Natural killer cell (primary cell): Measurements from ENCODE around the gene GAPT. TPM values are rescaled to one million over a fixed set of nuclear protein-coding genes. Genes with fewer than 3 reads are reported as not detected.

Source experiments
- ATAC-seq, 3 donors: fragments of 150-1000 bp in 2 of 3; fragments of 200-7000 bp in 1 of 3; cut with Tn5 transposase; 1 replicate in 1 of 3; 2 replicates in 2 of 3; pipeline ENCODE4 v1.10.0; 2021; ENCODE audit warnings: mild to moderate bottlenecking in 2 of 3, moderate library complexity in 2 of 3
- DNase-seq, 2 donors: peaks; one replicate each; pipeline versions ENCODE4 v3.0.0 to v3.0.0-alpha.2; 2013 to 2021; ENCODE audit warnings: mixed read lengths in 1 of 2
- H3K27ac ChIP-seq: one replicate; pipeline ENCODE4 v1.5.1; 2013; ENCODE audit warnings: mild to moderate bottlenecking, low read length
- H3K27me3 ChIP-seq: one replicate; pipeline ENCODE4 v1.6.1; 2013; ENCODE audit warnings: low read length; ENCODE audit not compliant: control insufficient read depth, insufficient read depth
- H3K36me3 ChIP-seq: one replicate; pipeline ENCODE4 v1.6.1; 2013; ENCODE audit warnings: low read length; ENCODE audit not compliant: control insufficient read depth, insufficient read depth
- H3K4me1 ChIP-seq: one replicate; pipeline ENCODE4 v1.6.1; 2013; ENCODE audit warnings: low read length; ENCODE audit not compliant: control insufficient read depth, insufficient read depth
- H3K4me3 ChIP-seq: one replicate; pipeline ENCODE4 v1.5.1; 2013; ENCODE audit warnings: low read length
- H3K9me3 ChIP-seq: one replicate; pipeline ENCODE4 v1.6.1; 2013; ENCODE audit warnings: low read length; ENCODE audit not compliant: control insufficient read depth, insufficient read depth
- H3K27ac Mint-ChIP-seq, 2 donors: one replicate each; pipeline ENCODE4 v1.8.0; 2022; ENCODE audit warnings: mild to moderate bottlenecking in 2 of 2, mixed read lengths in 2 of 2, moderate library complexity in 1 of 2
- H3K27me3 Mint-ChIP-seq, 2 donors: one replicate each; pipeline ENCODE4 v1.8.0; 2022; ENCODE audit warnings: low read depth in 2 of 2, mixed read lengths in 2 of 2
- H3K36me3 Mint-ChIP-seq: one replicate; pipeline ENCODE4 v1.8.0; 2022; ENCODE audit warnings: mixed read lengths
- H3K4me1 Mint-ChIP-seq, 2 donors: one replicate each; pipeline ENCODE4 v1.8.0; 2022; ENCODE audit warnings: mixed read lengths in 2 of 2
- H3K4me3 Mint-ChIP-seq: one replicate; pipeline ENCODE4 v1.8.0; 2022; ENCODE audit warnings: mild to moderate bottlenecking, moderate library complexity, mixed read lengths
- H3K9me3 Mint-ChIP-seq, 2 donors: one replicate each; pipeline ENCODE4 v1.8.0; 2022; ENCODE audit warnings: mixed read lengths in 2 of 2
- WGBS: methylation state at CpG from one replicate; pipeline ENCODE4 v1.1.7; 2013; ENCODE audit warnings: missing lambda C conversion rate; ENCODE audit not compliant: insufficient coverage; 5-methylcytosine and 5-hydroxymethylcytosine counted together
- intact Hi-C: fragments of 100-400 bp; cut with micrococcal nuclease; formaldehyde crosslinking; loops from one replicate; pipeline ENCODE4 v1.14.2; 2022
- total RNA-seq, 4 donors: library from RNA; stranded (reverse); fragments of 120-200 nt in 1 of 4; gene quantifications; one replicate each; pipeline versions ENCODE4 v1.2.3 to v1.2.4, GENCODE V29; 2013 to 2022
- TF ChIP-seq, protein P1 (sequence below): fragments of 200-600 bp; IDR thresholded peaks from one replicate; pipeline ENCODE4 v1.8.0; 2022; ENCODE audit warnings: antibody characterized with exemption

Gene GAPT
- total RNA-seq, 3 donors from 2014 or later (not counting 1 experiment from before 2014, with no cell fraction given): 1.7 to 6.1 (median 1.8) TPM

DNA sequence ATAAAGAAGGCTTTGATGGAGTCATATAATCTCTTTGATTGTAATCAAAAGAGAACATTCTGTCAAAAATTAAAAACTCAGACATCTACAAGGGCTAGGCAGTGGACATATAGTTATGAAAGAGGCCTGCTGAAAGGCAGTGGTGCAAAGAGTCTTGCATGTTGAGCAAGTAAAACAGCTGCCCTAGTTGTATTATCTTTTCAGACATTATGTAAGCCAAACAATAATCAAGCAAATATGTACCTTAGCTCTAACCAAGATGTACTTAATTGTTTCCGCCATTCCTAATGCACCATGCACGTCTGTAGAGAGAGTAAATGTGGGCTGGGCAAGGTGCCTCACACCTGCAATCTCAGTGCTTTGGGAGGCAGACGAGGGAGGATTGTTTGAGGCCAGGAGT is 14.3 kb downstream of the GAPT start:
- TF ChIP-seq, protein P1, sequence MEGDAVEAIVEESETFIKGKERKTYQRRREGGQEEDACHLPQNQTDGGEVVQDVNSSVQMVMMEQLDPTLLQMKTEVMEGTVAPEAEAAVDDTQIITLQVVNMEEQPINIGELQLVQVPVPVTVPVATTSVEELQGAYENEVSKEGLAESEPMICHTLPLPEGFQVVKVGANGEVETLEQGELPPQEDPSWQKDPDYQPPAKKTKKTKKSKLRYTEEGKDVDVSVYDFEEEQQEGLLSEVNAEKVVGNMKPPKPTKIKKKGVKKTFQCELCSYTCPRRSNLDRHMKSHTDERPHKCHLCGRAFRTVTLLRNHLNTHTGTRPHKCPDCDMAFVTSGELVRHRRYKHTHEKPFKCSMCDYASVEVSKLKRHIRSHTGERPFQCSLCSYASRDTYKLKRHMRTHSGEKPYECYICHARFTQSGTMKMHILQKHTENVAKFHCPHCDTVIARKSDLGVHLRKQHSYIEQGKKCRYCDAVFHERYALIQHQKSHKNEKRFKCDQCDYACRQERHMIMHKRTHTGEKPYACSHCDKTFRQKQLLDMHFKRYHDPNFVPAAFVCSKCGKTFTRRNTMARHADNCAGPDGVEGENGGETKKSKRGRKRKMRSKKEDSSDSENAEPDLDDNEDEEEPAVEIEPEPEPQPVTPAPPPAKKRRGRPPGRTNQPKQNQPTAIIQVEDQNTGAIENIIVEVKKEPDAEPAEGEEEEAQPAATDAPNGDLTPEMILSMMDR: no peak
- no peak overlapping the region for H3K4me3 Mint-ChIP-seq
- H3K4me3 ChIP-seq: no peak overlapping the region
- no peak overlapping the region for H3K27ac ChIP-seq
- H3K9me3 ChIP-seq: no peaks in the 10 kb centered on the region
- no peaks in the 10 kb centered on the region for H3K36me3 ChIP-seq
- no peaks in the 10 kb centered on the region for H3K27me3 ChIP-seq
- H3K27ac Mint-ChIP-seq: no peak overlapping the region
- no peaks in the 10 kb centered on the region for H3K36me3 Mint-ChIP-seq
- no peaks in the 10 kb centered on the region for H3K27me3 Mint-ChIP-seq
- H3K4me1 Mint-ChIP-seq: no peaks in the 10 kb centered on the region
- peaks cover 0 to 4% of the 10 kb centered on the region in 2 donors for H3K9me3 Mint-ChIP-seq
- 100% methylated on average over 1 of the region's 3 CpGs for WGBS
- intact Hi-C loops: no loop called here
- DNase-seq: no peak
- ATAC-seq: no peak
- H3K4me1 ChIP-seq: peaks cover 6% of the 10 kb centered on the region

DNA sequence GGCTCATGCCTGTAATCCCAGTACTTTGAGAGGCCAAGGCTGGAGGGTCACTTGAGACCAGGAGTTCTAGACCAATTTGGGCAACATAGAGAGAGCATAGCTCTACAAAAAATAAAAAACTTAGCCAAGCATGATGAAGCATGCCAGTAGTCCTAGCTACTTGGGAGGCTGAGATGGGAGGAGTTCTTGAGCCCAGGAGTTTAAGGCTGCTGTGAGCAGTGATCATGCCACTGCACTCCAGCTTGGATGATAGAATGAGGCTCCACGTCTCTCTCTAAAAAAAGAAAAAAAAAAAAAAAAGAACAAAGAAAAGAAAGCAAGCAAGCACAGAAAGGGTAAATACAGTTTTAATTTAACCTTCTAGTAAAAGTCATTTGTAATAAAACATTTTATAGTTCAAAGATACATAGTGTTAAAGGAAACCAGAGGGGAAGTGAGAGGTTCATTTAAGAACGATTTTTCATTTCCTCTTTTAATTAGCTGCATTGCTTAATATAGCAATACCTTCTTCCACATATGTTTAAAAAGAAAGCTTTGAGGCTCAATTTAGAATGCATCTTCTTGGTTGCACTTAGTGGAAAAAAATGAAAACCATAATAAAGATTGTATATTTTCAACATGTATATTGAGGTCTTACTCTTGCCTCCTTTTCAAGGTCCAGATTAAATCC is 14.9 kb downstream of the GAPT start:
- Histone ChIP-seq H3K4me3 (no peak overlapping the region), H3K9me3 (no peaks in the 10 kb centered on the region), H3K27me3 (no peaks in the 10 kb centered on the region), H3K27ac (no peak overlapping the region), H3K4me1 (peaks cover 6% of the 10 kb centered on the region), H3K36me3 (no peaks in the 10 kb centered on the region)
- ATAC-seq: no peak
- H3K27me3 Mint-ChIP-seq: peaks cover 0 to 3% of the 10 kb centered on the region in 2 donors
- H3K4me1 Mint-ChIP-seq: no peaks in the 10 kb centered on the region
- intact Hi-C loops: no loop called here
- peaks cover 3 to 5% of the 10 kb centered on the region in 2 donors for H3K9me3 Mint-ChIP-seq
- no peak overlapping the region for H3K4me3 Mint-ChIP-seq
- DNase-seq: no peak
- 40% methylated on average over 1 of the region's 2 CpGs for WGBS
- no peak overlapping the region for H3K27ac Mint-ChIP-seq
- H3K36me3 Mint-ChIP-seq: no peaks in the 10 kb centered on the region
- TF ChIP-seq, protein P1: no peak

DNA sequence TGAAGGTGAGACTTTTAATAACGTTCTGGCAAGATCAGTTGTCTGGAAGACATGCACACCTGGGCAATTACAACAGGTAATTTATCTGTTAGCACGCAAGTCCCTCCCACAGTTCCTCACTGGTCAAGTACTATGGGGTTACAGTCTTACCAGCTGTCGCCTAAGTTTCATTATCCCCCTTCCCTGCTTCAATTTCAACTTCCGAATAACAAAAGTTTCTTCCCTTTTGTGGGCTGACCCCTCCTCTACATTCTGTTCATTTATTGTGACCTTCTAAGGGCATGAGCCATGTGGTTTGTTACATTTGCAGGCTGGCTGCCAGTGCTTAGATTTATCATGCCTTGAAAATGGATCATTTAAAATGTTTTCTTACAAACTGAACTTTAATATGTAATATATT is 16.5 kb downstream of the GAPT start:
- H3K9me3 ChIP-seq: no peaks in the 10 kb centered on the region
- intact Hi-C loops: no loop called here
- no peak for DNase-seq
- peaks cover 3 to 6% of the 10 kb centered on the region in 2 donors for H3K9me3 Mint-ChIP-seq
- H3K36me3 Mint-ChIP-seq: no peaks in the 10 kb centered on the region
- H3K4me1 Mint-ChIP-seq: no peaks in the 10 kb centered on the region
- 81% methylated on average over 4 of the region's 4 CpGs for WGBS
- no peak overlapping the region for H3K4me3 ChIP-seq
- peaks cover 0 to 3% of the 10 kb centered on the region in 2 donors for H3K27me3 Mint-ChIP-seq
- H3K27ac ChIP-seq: no peak overlapping the region
- peaks cover 6% of the 10 kb centered on the region for H3K4me1 ChIP-seq
- no peaks in the 10 kb centered on the region for H3K36me3 ChIP-seq
- no peaks in the 10 kb centered on the region for H3K27me3 ChIP-seq
- H3K4me3 Mint-ChIP-seq: no peak overlapping the region
- TF ChIP-seq, protein P1: no peak
- ATAC-seq: no peak
- no peak overlapping the region for H3K27ac Mint-ChIP-seq

DNA sequence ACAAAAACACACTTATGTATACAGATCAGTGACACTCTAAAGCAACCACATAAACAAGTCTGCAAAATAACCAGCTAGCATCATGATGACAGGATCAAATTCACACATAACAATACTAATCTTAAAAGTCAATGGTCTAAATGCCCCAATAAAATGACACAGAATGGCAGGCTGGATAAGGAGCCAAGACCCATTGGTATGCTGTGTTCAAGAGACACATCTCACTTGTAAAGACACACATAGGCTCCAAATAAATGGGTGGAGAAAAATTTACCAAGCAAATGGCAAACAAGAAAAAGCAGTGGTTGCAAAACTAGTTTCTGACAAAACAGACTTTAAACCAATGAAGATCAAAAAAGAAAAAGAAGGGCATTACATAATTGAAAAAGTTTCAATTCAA is 26.0 kb downstream of the GAPT start:
- H3K4me3 Mint-ChIP-seq: no peak overlapping the region

More for the DNA sequence above, 26.0 kb downstream of the GAPT start:
- Histone ChIP-seq H3K9me3 (peaks cover 11% of the 10 kb centered on the region), H3K4me1 (no peaks in the 10 kb centered on the region), H3K4me3 (no peak overlapping the region), H3K36me3 (no peaks in the 10 kb centered on the region), H3K27ac (no peak overlapping the region), H3K27me3 (no peaks in the 10 kb centered on the region)
- no peaks in the 10 kb centered on the region for H3K27me3 Mint-ChIP-seq
- no peaks in the 10 kb centered on the region for H3K4me1 Mint-ChIP-seq
- TF ChIP-seq, protein P1: no peak
- ATAC-seq (no peak), DNase-seq (no peak)
- H3K36me3 Mint-ChIP-seq: no peaks in the 10 kb centered on the region
- intact Hi-C loops: no loop called here
- peaks cover 11 to 15% of the 10 kb centered on the region in 2 donors for H3K9me3 Mint-ChIP-seq
- H3K27ac Mint-ChIP-seq: no peak overlapping the region
